H1 (cell line): ENCODE results near the gene SLC27A5. TPM values are rescaled to one million over a fixed set of nuclear protein-coding genes. Genes with fewer than 3 reads are reported as not detected.
A peak's percentile ranks its signal among the peaks of the same experiment; 100 is the strongest.

Experiments
- CTCF ChIA-PET: fragments of 300-600 bp; sonication (Branson Sonifier 250); formaldehyde crosslinking; loops from one replicate; lab custom pipeline; 2021; ENCODE audit not compliant: partially characterized antibody; lab: Charles Lee
- POLR2A ChIA-PET: fragments of 300-600 bp; sonication (Branson Sonifier 250); formaldehyde crosslinking; loops from one replicate; lab custom pipeline; 2021; ENCODE audit warnings: inconsistent platforms; ENCODE audit not compliant: partially characterized antibody; lab: Charles Lee
- DNase-seq, 2 experiments: peaks; one replicate each; pipeline versions ENCODE4 v3.0.0 to v3.0.0-alpha.2; 2010 to 2022; ENCODE audit warnings: low spot score in 2 of 2, low read depth in 1 of 2, mixed read lengths in 1 of 2
- FAIRE-seq: peaks from 2 replicates; lab custom pipeline; 2011; peaks lifted over from hg19 to GRCh38; lab: Jason Lieb, UNC
- H2AFZ ChIP-seq: 2 replicates; pipeline ENCODE4 v1.8.1; 2012; ENCODE audit warnings: low read length, inconsistent platforms
- H2AK5ac ChIP-seq: 2 replicates; pipeline ENCODE4 v1.6.1; 2013; ENCODE audit warnings: low read depth, low read length
- H2BK120ac ChIP-seq: replicated peaks from 2 replicates; pipeline ENCODE3; 2013; ENCODE audit warnings: low read depth, low read length, inconsistent platforms
- H2BK12ac ChIP-seq: 2 replicates; pipeline ENCODE4 v1.6.1; 2013; ENCODE audit warnings: low read depth, low read length
- H2BK15ac ChIP-seq: 2 replicates; pipeline ENCODE4 v1.6.1; 2013; ENCODE audit warnings: low read length
- H2BK20ac ChIP-seq: 2 replicates; pipeline ENCODE4 v1.6.1; 2013; ENCODE audit warnings: low read length
- H2BK5ac ChIP-seq: 2 replicates; pipeline ENCODE4 v1.6.1; 2013; ENCODE audit warnings: low read depth, low read length
- H3K14ac ChIP-seq: 2 replicates; pipeline ENCODE4 v1.6.1; 2013; ENCODE audit warnings: inconsistent platforms; ENCODE audit not compliant: insufficient read length
- H3K18ac ChIP-seq: 2 replicates; pipeline ENCODE4 v1.6.1; 2013; ENCODE audit warnings: low read length; ENCODE audit errors: extremely low read depth
- H3K23ac ChIP-seq: 2 replicates; pipeline ENCODE4 v1.6.1; 2013; ENCODE audit warnings: inconsistent platforms; ENCODE audit not compliant: insufficient read length
- H3K23me2 ChIP-seq: 2 replicates; pipeline ENCODE4 v1.6.1; 2013; ENCODE audit warnings: low read depth, low read length
- H3K27ac ChIP-seq: 2 replicates; pipeline ENCODE4 v1.6.1; 2011; ENCODE audit warnings: low read depth, low read length, inconsistent platforms
- H3K27me3 ChIP-seq, 4 experiments: replicated peaks in 1 of 4; 1 replicate in 1 of 4; 2 replicates in 3 of 4; pipeline versions ENCODE4 v1.6.1 to v1.8.1; 2011 to 2013; ENCODE audit warnings: low read length in 3 of 4, mild to moderate bottlenecking in 3 of 4, inconsistent platforms in 2 of 4, mixed read lengths in 2 of 4, moderate library complexity in 1 of 4; ENCODE audit not compliant: control insufficient read depth in 3 of 4, insufficient read depth in 3 of 4; ENCODE audit errors: extremely low read depth in 1 of 4
- H3K36me3 ChIP-seq, 4 experiments: 2 replicates each; pipeline versions ENCODE4 v1.6.1 to v1.8.1; 2011 to 2013; ENCODE audit warnings: mild to moderate bottlenecking in 4 of 4, low read length in 3 of 4, moderate library complexity in 2 of 4, control low read depth in 1 of 4, inconsistent platforms in 1 of 4; ENCODE audit not compliant: insufficient read depth in 4 of 4, control insufficient read depth in 2 of 4
- H3K4ac ChIP-seq: replicated peaks from 2 replicates; pipeline ENCODE3; 2013; ENCODE audit warnings: low read length, low read depth, mixed read lengths, inconsistent platforms; ENCODE audit not compliant: insufficient read length
- H3K4me1 ChIP-seq, 4 experiments: replicated peaks in 1 of 4; 1 replicate in 1 of 4; 2 replicates in 3 of 4; pipeline versions ENCODE4 v1.6.1 to v1.8.1; 2011 to 2013; ENCODE audit warnings: low read length in 3 of 4, inconsistent platforms in 2 of 4, mixed read lengths in 1 of 4; ENCODE audit not compliant: insufficient read depth in 4 of 4, control insufficient read depth in 3 of 4
- H3K4me2 ChIP-seq, 2 experiments: 2 replicates each; pipeline versions ENCODE4 v1.6.1 to v1.8.1; 2011 to 2013; ENCODE audit warnings: low read depth in 2 of 2, low read length in 2 of 2, control low read depth in 1 of 2, inconsistent platforms in 1 of 2, mild to moderate bottlenecking in 1 of 2; ENCODE audit not compliant: insufficient read depth in 1 of 2
- H3K4me3 ChIP-seq, 4 experiments: fragments of 200-600, 300-600 bp in 1 of 4; sonication (generic), shearing (Covaris generic), sonication (Bioruptor Twin) in 1 of 4; 2 replicates each; pipeline versions ENCODE4 v1.5.1 to v1.8.1; 2011 to 2016; ENCODE audit warnings: low read length in 4 of 4, low read depth in 3 of 4, control low read depth in 2 of 4, inconsistent platforms in 2 of 4, mild to moderate bottlenecking in 2 of 4, mixed read lengths in 1 of 4, moderate library complexity in 1 of 4; ENCODE audit not compliant: insufficient read depth in 2 of 4; ENCODE audit errors: extremely low read depth in 1 of 4
- H3K56ac ChIP-seq: replicated peaks from 2 replicates; pipeline ENCODE3; 2013; ENCODE audit warnings: low read depth, mild to moderate bottlenecking, mixed read lengths, low read length, inconsistent platforms; ENCODE audit not compliant: insufficient read length
- H3K79me1 ChIP-seq: 2 replicates; pipeline ENCODE4 v1.6.1; 2013; ENCODE audit warnings: low read depth, low read length, control low read depth
- H3K79me2 ChIP-seq, 2 experiments: 2 replicates each; pipeline versions ENCODE4 v1.6.1 to v1.8.1; 2012 to 2013; ENCODE audit warnings: low read length in 2 of 2, mild to moderate bottlenecking in 2 of 2, inconsistent platforms in 1 of 2; ENCODE audit not compliant: insufficient read depth in 2 of 2, control insufficient read depth in 1 of 2
- H3K9ac ChIP-seq, 4 experiments: replicated peaks in 1 of 4; 1 replicate in 1 of 4; 2 replicates in 3 of 4; pipeline versions ENCODE4 v1.6.1 to v1.8.1; 2011 to 2013; ENCODE audit warnings: low read depth in 3 of 4, low read length in 3 of 4, control low read depth in 2 of 4, mild to moderate bottlenecking in 2 of 4, moderate library complexity in 2 of 4, inconsistent platforms in 1 of 4; ENCODE audit errors: extremely low read depth in 1 of 4
- H3K9me3 ChIP-seq, 2 experiments: 2 replicates each; pipeline versions ENCODE4 v1.6.1 to v1.8.1; 2012 to 2013; ENCODE audit warnings: mild to moderate bottlenecking in 2 of 2, moderate library complexity in 2 of 2, control low read depth in 1 of 2, inconsistent platforms in 1 of 2, low read depth in 1 of 2, low read length in 1 of 2, mixed read lengths in 1 of 2; ENCODE audit not compliant: insufficient read depth in 2 of 2
- H4K20me1 ChIP-seq, 2 experiments: replicated peaks in 1 of 2; 2 replicates each; pipeline versions ENCODE3 to v1.8.1; 2011 to 2013; ENCODE audit warnings: inconsistent platforms in 2 of 2, low read length in 2 of 2, mild to moderate bottlenecking in 1 of 2; ENCODE audit not compliant: insufficient read depth in 2 of 2, control insufficient read depth in 1 of 2
- H4K5ac ChIP-seq: 2 replicates; pipeline ENCODE4 v1.6.1; 2013; ENCODE audit warnings: low read length, low read depth, mixed read lengths, inconsistent platforms; ENCODE audit not compliant: insufficient read length
- H4K8ac ChIP-seq: 2 replicates; pipeline ENCODE4 v1.8.0; 2013; ENCODE audit warnings: mild to moderate bottlenecking, moderate library complexity, low read length, inconsistent platforms; ENCODE audit not compliant: insufficient read depth; ENCODE audit errors: extremely low read depth
- H4K91ac ChIP-seq: replicated peaks from 2 replicates; pipeline ENCODE3; 2013; ENCODE audit warnings: low read length, mixed read lengths, inconsistent platforms; ENCODE audit not compliant: insufficient read length
- ASH2L ChIP-seq: fragments of 200-600, 300-600 bp; sonication (generic); IDR thresholded peaks from one replicate; pipeline ENCODE4 v1.7.1; 2017; ENCODE audit warnings: low read length
- BACH1 ChIP-seq: IDR thresholded peaks from 2 replicates; pipeline ENCODE4 v1.6.1; 2012; ENCODE audit warnings: low read length, improper control_type of control experiment
- CREB1 ChIP-seq: IDR thresholded peaks from 2 replicates; pipeline ENCODE4 v1.6.1; 2012; ENCODE audit warnings: inconsistent platforms
- E2F6 ChIP-seq: IDR thresholded peaks from 2 replicates; pipeline ENCODE4 v1.6.1; 2012; ENCODE audit warnings: inconsistent platforms
- EGR1 ChIP-seq: IDR thresholded peaks from 2 replicates; pipeline ENCODE4 v1.6.1; 2011; ENCODE audit warnings: low read depth, low read length, borderline replicate concordance
- HDAC2 ChIP-seq, 2 experiments: fragments of 300-600 bp in 1 of 2; sonication (generic) in 1 of 2; IDR thresholded peaks; 2 replicates each; pipeline ENCODE4 v1.6.1; 2011 to 2012; ENCODE audit warnings: low read depth in 2 of 2, low read length in 2 of 2, mild to moderate bottlenecking in 2 of 2, moderate library complexity in 2 of 2, borderline replicate concordance in 1 of 2, inconsistent platforms in 1 of 2
- KDM4A ChIP-seq: IDR thresholded peaks from one replicate; pipeline ENCODE4 v1.7.1; 2012; ENCODE audit warnings: low read depth, mild to moderate bottlenecking, moderate library complexity, low read length, inconsistent platforms; ENCODE audit not compliant: severe bottlenecking
- SP1 ChIP-seq: IDR thresholded peaks from 2 replicates; pipeline ENCODE4 v1.6.1; 2011; ENCODE audit warnings: low read depth, low read length
- SP4 ChIP-seq: IDR thresholded peaks from 2 replicates; pipeline ENCODE4 v1.6.1; 2012; ENCODE audit warnings: low read length, inconsistent platforms
- TAF7 ChIP-seq: optimal IDR thresholded peaks from 2 replicates; pipeline ENCODE3; 2011; ENCODE audit warnings: low read depth, mild to moderate bottlenecking, inconsistent platforms, low read length, moderate library complexity, borderline replicate concordance
- WGBS, 2 experiments: shearing (Covaris generic) in 1 of 2; methylation state at CpG; one replicate each; pipeline versions ENCODE4 v1.1.6 to v1.1.7; 2013 to 2015; ENCODE audit warnings: low lambda C conversion rate in 2 of 2, mixed read lengths in 2 of 2, inconsistent platforms in 1 of 2, low coverage in 1 of 2, missing lambda C conversion rate in 1 of 2; ENCODE audit not compliant: insufficient replicate concordance in 2 of 2, insufficient coverage in 1 of 2, insufficient read length in 1 of 2; ENCODE audit errors: extremely low coverage in 1 of 2, missing lambda C conversion rate in 1 of 2; 5-methylcytosine and 5-hydroxymethylcytosine counted together
- polyA plus RNA-seq, 7 experiments: library from polyadenylated mRNA; depleted of rRNA in 3 of 7; stranded (reverse) in 5 of 7; unstranded in 2 of 7; fragments of >200 nt in 5 of 7; fragments of 200-250 nt in 2 of 7; gene quantifications; 1 replicate in 5 of 7; 2 replicates in 1 of 7; 4 replicates in 1 of 7; pipeline versions ENCODE4 v1.2.1 to v1.2.3, GENCODE V29; 2011 to 2013; ENCODE audit warnings: missing spikeins in 2 of 7, mixed read lengths in 2 of 7
- total RNA-seq: library from RNA; stranded (reverse); fragmentation: NEBNext Ultra II Directional; extraction: Animal tissue kit (Norgen Biotek cat#: 25700); gene quantifications from 2 replicates; pipeline ENCODE4 v1.2.1, GENCODE V29; 2021

The SLC27A5 gene
- total and polyA plus RNA-seq, 2 of the 8 experiments (the other 6 are each of a cell fraction or from before 2014, with no cell fraction given): 25.1 to 80.5 TPM

GRCh38 chr19:58543826-58544590 is 32.2 kb upstream of the SLC27A5 start, which contains the start of gene TRIM28:
Gene TRIM28 (plus strand): TSS chr19:58544064. CDS start chr19:58544758, 694 bp downstream.
- H3K9ac ChIP-seq: peak within 1 kb of the TSS; percentile 92 to 100 (median 95)
- H2BK20ac ChIP-seq: no peak within 1 kb of the TSS
- no peak for FAIRE-seq
- peaks cover 21 to 39% (median 30%) of the 10 kb centered on the region in 4 experiments for H3K36me3 ChIP-seq
- H3K4ac ChIP-seq: peak within 1 kb of the TSS; percentile 44
- H3K4me2 ChIP-seq: peak within 1 kb of the TSS; percentile 92 to 98
- H4K20me1 ChIP-seq: peaks cover 34 to 41% of the 10 kb centered on the region in 2 experiments
- ChIA-PET CTCF (interaction anchor here (0.8 to 3.6 kb wide), 5 partner anchors 10 to 37 kb away, joined by 3 to 21 read pairs (median 5); partner anchors contain the start of genes CHMP2A and ZBTB45), POLR2A (interaction anchor here (0.6 to 13.8 kb wide), 20 partner anchors 9 to 360 kb away, joined by 3 to 650 read pairs (median 4); partner anchors contain the start of genes CHMP2A, MZF1, SLC27A5 and UBE2M)
- peak within 1 kb of the TSS; percentile 88 for H4K5ac ChIP-seq
- no peak within 1 kb of the TSS for H2AFZ ChIP-seq
- WGBS, 2 experiments: 1% methylated on average over 66 of the region's 73 CpGs; no CpG with 5 or more reads in 1 of the 2 experiments
- H2BK15ac ChIP-seq: no peak within 1 kb of the TSS
- peak within 1 kb of the TSS; percentile 89 to 100 (median 94) for H3K4me3 ChIP-seq
- H4K8ac ChIP-seq: peak within 1 kb of the TSS; percentile 99
- DNase-seq: peak; percentile 91 to 99
- H3K79me2 ChIP-seq: peaks cover 28 to 41% of the 10 kb centered on the region in 2 experiments
- H3K23me2 ChIP-seq: peaks cover 13% of the 10 kb centered on the region
- peak within 1 kb of the TSS; percentile 97 for H4K91ac ChIP-seq
- H3K9me3 ChIP-seq: no peaks in the 10 kb centered on the region
- H2BK5ac ChIP-seq: peak within 1 kb of the TSS; percentile 99
- peaks cover 13% of the 10 kb centered on the region for H3K79me1 ChIP-seq
- H3K27me3 ChIP-seq: peaks cover 0 to 24% (median 10%) of the 10 kb centered on the region in 4 experiments; a peak in 5 of 7 replicates
- H3K56ac ChIP-seq: peak within 1 kb of the TSS; percentile 97
- peak within 1 kb of the TSS; percentile 75 for H2BK120ac ChIP-seq
- H2BK12ac ChIP-seq: peak within 1 kb of the TSS; percentile 87; the same call in 1 of the 2 replicates
- peaks cover 3 to 10% (median 5%) of the 10 kb centered on the region in 4 experiments; a peak in 6 of 7 replicates for H3K4me1 ChIP-seq
- peak within 1 kb of the TSS; percentile 100 for H3K18ac ChIP-seq
- no peak within 1 kb of the TSS for H2AK5ac ChIP-seq
- no peak within 1 kb of the TSS for H3K23ac ChIP-seq
- H3K27ac ChIP-seq: peak within 1 kb of the TSS; percentile 96
- no peak within 1 kb of the TSS for H3K14ac ChIP-seq
- TF ChIP-seq CREB1 (peak; percentile 92), TAF7 (peak; percentile 98), SP4 (peak; percentile 69; the same call in 1 of the 2 replicates), E2F6 (peak; percentile 30; the same call in 1 of the 2 replicates), EGR1 (peak; percentile 43; the same call in 1 of the 2 replicates), KDM4A (peak; percentile 11), BACH1 (peak; percentile 59), ASH2L (peak; percentile 65), SP1 (peak; percentile 3; the same call in 1 of the 2 replicates), HDAC2 (IDR thresholded peaks at IDR 0.05; ENCODE audit: borderline replicate concordance in 1 of 2, low read depth in 2 of 2, low read length in 2 of 2) (0 out of 4 replicates have a peak, but pooled peaks of 1 of the 2 experiments have one; percentile 30)
